SU-DHL-6 (cell line): ENCODE measurements around the gene ZNF205.

Experiments used
- CTCF ChIP-seq: fragments of 200-600 bp; sonication (generic); IDR thresholded peaks from one replicate; pipeline ENCODE4 v1.5.1; 2017; ENCODE audit warnings: antibody characterized with exemption, mild to moderate bottlenecking, low read length, moderate library complexity; ENCODE audit not compliant: insufficient read depth, poor library complexity, severe bottlenecking
- EZH2phosphoT487 ChIP-seq: fragments of 200-600 bp; sonication (generic), shearing (Covaris generic); conservative IDR thresholded peaks from 2 replicates; pipeline ENCODE4 v1.6.1; 2018; ENCODE audit warnings: mild to moderate bottlenecking, antibody characterized with exemption, low read length, moderate library complexity, mixed read lengths

DNA sequence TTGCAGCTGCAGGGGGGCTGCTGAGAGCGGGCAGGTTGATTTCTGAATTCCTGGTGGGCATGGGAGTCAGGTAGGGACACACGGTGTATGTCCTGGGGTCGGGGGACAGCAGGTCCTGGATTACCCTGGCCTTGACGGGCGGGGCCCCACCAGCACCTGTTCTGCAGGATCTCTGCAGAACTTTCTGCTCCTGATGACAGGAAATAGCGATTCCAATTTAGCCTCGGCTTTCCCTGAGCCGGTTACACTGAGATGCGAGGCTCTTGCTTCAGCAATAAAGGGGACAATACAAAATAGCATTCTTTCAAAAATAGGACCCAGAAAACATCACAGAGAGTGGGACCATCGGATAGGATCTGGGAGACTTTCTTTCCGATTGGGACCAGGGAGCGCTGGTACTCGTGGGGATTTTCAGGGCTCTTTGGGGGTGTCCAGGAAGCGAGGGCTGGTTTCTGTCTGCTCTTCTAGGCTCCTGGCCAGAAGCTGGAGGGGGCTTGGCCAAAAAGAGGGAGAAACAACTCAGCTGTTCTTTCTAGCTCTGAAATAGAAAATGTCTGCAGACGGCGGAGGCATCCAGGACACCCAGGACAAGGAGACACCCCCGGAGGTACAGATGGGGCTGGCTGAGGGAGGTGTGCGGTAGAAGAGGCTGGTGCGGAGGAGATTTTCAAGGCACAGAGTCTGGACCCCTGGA lies 642 bp downstream of the ZNF205 start:
- no peak for TF ChIP-seq CTCF
- TF ChIP-seq EZH2phosphoT487: no peak
